D341Med (cell line): ENCODE data around the gene ME2.
"Not testable (repeated sequence)": the region's sequence is repeated elsewhere in the genome, so short reads cannot be mapped to it uniquely, and the experiment has no call there.

Source experiments
- DNase-seq: peaks from one replicate; pipeline ENCODE4 v3.0.0; 2012; ENCODE audit warnings: low spot score

ME2 gene

DNA sequence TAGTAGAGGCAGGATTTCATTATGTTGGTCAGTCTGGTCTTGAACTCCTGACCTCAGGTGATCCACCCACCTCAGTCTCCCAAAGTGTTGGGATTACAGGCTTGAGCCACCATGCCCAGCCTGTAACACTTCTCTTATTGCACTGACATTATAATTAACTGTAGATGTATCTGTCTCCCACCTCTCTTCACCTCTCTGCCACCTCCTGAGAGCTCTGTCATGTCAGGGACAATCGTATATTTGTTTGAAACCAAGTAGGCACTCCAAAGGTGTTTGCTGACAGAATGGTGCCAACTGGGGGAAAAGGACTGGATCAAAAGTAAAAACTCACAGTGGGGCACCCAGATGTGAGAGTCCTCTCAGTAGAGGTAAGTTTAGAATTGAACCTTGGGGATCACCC lies 17.3 kb upstream of the ME2 start:
- no peak for DNase-seq

DNA sequence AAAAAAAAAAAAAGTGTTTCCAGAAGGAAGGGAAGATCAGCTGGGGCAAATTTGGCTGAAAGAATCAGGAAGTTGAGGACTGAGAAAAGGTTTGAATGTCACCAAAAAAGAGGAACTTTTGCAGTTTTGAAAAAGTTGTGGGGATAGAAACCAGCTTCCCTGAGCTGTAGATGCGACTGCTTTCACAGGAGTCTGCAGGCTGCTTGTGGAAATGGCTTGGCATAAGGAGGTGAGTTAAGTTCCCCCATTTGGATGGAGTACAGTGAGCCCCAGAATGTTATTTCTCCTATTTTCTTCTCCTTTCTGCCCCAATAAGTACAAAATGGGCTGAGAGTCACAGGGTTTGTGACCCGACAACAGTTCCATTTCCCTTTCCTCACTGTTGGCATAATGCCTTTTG lies 16.5 kb upstream of the ME2 start:
- no peak for DNase-seq

DNA sequence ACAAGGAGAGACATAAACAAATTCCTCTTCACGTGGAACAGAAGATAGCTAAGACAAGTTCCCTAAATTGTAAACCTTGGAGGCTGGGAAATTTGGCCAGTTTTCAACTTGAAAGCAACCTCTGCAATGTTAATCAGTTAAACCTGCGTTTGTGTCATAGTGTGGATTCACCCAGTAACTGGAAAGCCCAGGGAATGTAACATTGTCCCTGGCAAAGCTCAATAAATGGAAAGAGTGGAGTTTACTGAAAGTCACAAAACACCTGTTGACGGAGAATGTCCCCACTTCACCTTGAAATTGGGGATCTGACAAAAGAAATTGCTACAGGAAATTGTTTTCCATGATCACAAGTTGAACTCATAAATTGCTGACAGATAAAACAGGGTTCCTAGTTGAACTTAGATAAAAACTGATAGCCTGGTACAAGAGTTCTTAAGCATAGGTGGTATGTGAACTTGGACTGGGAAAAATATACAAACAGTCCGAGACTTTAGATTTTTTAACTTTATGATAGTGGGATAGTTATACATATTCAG lies 15.0 kb upstream of the ME2 start:
- DNase-seq = no peak

DNA sequence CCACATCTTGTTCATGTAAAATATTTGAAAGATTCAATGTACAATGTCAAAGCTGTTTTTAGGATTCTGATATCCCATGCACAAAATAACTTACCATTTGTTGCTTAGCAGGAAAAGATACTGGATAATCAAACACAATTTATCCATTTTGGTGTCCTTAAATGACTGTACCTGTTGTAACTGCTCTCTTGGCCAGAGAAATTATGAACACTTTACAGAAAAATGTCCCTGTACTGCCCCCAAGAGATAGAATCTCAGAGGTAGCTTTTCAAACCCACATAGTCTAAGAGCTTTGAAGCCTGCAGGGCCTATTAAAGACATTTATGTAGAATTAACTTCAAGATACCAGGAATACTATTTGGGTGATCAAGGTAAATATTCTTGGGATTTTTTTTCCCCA lies 12.2 kb upstream of the ME2 start:
- no peak for DNase-seq

DNA sequence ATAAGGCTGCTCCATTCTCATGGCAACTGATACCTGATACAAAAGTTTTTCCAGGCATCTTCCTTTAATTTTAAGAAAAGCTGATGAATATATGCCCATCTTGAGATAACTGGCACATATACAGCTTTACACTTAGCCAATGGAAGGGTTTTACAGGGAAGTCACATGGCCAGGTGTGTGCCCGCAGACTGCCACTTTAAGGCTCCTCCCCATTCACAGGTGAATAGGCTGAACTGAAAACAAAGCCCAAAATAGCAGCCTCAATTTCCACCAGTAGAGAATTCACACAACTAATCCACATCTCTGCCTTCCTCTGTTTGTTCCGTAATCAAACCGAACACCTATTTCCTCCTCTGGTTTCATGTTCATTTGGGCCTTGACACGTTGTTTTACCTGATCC lies 9.8 kb upstream of the ME2 start:
- no peak for DNase-seq

DNA sequence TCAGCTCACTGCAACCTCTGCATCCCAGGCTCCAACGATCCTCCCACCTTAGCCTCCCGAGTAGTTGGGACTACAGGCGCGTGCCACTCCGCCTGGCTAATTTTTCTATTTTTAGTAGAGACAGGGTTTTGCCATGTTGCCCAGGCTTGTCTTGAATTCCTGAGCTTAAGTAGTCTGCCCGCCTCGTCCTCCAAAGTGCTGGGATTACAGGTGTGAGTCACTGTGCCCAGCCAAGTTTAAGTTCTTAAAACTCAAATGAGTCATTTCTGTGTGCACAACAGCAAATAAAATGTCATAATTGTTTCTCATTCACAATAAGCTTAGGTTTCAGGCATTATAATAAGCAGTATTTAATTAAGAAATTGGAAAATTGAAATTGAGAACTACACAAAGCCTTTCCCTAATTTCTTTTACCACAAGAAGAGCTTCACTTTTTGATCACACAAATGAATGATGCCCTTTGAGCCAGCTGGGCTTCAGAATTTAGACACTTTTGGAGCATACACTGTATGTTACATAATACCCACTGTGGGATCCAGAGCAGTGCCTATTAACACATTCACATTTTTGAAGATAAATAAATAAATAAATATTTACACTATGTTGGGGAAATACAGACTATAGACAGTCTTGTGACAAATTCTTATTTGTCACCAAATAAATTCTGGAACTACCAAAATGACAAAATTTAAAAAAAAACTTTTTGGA lies 8.6 kb upstream of the ME2 start:
- no peak for DNase-seq

DNA sequence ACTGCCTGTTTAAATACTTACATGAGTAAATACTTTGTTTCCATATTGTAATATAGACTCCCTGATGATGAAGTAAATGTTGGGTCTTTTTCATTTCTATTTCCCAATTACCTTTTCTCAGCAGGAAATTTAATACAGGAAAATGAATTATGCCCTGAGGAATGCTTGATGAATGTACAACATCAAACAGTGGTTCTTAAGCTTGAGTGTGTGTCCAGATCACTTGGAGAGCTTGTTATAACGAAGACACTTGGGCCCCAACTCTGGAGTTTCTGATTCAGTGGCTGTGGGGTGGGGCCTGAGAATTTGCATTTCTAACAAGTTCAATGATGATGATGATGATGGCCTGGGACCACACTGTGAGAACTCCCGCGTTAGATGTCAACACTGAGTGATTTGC lies 7.1 kb upstream of the ME2 start:
- no peak for DNase-seq

DNA sequence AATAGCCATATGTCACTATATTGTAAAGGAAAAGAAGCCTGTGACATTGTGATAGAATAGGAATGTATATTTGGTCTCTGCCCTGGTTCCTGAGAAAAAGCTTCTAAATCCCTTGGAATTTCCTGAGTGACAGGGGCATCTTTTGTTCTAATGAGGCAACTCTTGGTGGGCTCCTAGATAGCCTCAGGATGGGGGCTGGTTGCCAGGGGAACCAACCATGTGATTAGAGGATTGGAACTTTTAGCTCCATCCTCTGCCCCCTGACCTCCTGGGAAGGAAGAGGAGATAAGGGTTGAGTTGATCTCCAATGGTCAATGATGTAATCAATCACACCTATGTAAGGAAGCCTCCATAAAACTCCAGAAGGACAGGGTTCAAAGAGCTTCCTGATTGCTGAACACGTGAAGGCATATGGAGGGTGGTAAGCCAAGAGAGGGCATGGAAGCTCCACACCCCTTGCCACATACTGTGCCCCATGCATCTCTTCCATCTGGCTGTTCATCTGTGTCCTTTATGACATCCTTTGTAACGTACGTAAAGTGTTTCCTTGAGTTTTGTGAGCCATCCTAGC lies 2.9 kb upstream of the ME2 start:
- DNase-seq = no peak

DNA sequence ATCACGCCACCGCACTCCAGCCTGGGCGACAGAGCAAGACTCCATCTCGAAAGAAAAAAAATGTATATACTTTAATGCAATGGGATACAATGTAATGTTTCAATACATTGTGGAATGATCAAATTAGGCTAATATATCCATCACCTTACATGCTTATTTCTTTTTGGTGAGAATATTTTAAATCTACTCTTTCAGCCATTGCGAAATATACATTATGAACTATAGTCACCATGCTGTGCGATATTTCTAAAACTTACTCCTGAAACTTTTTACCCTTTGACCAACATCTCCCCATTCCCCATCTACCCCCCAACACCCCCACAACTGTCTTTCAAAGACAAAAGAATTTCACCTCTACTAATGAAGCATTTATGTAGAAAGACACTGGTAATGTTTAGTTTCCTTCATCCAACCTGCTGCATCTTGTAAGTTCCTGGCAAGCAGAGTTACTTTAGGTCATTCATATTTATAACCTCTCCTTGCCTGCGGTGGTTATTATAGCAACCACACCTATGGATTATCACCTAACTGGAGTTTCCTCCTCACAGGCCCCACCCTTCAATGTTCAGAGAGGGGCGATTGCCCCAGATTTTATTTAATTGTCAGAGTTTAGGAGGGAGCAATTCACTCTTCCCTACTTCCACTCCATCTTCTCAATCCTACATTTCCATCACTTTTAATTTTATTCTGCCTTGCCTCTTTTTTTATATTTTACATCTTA lies 1.2 kb upstream of the ME2 start:
- no peak for DNase-seq

DNA sequence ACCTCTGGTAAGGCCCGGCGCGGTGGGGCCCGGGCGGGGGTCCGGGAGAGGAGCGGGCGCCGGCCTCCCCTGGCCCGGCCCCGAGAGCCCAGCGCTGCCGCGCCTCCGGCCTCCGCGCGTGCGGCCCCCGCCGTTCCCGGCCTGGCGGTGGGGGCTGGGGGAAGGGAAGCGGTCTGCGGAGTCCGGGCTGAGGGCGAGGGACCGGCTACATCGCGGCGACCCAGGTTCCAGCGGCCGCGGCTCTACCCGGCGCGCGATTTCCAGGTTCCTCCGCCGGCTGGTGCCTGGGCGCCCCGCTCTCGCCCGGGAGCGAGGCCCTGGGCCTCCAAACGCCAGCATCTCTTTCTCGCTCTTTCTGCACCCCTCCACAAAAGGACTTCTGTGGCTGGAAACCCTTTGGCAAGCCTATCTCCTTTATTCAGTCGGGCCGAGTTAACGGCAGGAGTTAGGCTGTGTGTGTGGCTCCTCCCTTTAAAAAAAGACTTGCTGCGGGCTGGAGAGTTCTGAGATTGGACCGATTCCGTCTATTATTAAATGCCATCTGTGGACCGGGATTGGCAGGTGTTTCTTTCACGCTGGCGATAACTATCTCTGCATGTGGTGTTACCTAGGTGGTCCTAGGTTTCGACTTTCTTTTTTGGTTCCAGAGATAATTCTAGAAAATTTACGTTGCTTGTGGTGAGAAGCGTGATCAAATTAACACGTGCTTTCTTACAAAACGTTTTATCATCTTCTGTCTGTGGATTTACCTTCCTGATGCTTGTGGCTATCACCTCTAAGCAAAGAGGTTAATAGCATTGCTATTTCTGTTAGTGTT lies 592 bp downstream of the ME2 start:
- DNase-seq = no peak

DNA sequence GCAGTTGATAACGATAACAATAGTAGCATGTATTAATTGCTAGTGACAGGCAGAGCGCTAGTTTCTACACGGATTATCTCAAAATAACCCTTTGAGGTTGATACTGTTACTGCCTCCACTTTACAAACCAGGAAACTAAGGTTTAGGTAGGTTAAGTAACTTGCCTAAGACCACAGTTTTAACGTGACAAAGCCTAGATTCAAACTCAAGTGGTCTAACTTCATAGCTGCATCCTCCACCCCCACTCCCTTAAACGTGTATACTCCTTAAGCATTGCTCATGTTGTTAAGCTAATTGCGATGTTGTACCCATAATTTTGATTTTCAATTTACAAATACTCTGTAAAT lies 1.2 kb downstream of the ME2 start:
- DNase-seq = no peak

DNA sequence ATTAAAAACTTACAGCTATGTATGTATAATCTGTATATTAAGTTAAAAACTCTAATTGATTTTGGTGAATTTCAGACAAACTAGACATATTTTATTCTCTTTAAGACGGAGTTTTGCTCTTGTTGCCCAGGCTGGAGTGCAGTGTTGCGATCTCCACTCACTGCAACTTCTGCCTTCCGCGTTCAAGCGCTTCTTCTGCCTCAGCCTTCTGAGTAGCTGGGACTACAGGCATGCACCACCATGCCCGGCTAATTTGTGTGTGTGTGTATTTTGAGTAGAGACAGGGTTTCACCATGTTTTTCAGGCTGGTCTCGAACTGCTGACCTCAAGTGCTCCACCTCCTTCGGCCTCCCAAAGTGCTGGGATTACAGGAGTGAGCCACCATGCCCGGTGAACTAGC lies 2.0 kb downstream of the ME2 start:
- not testable (repeated sequence) for DNase-seq

DNA sequence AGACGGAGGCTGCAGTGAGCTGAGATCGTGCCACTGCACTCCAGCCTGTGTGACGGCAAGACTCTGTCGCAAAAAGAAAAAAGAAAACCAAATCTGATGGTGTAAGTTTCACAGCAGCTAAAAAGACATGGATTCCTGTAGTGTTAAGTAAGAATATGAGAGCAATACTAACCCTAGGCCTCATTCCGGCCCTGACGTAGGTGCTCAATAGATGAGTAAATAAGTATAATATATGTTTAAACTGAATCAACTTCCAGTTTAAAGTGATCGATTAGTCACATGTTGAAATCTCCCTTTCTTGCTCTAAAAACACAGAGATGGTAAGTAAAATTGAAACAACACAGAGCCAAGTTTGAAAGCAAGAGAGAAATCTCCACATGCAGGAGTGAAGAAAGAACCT lies 8.0 kb downstream of the ME2 start:
- DNase-seq = no peak

DNA sequence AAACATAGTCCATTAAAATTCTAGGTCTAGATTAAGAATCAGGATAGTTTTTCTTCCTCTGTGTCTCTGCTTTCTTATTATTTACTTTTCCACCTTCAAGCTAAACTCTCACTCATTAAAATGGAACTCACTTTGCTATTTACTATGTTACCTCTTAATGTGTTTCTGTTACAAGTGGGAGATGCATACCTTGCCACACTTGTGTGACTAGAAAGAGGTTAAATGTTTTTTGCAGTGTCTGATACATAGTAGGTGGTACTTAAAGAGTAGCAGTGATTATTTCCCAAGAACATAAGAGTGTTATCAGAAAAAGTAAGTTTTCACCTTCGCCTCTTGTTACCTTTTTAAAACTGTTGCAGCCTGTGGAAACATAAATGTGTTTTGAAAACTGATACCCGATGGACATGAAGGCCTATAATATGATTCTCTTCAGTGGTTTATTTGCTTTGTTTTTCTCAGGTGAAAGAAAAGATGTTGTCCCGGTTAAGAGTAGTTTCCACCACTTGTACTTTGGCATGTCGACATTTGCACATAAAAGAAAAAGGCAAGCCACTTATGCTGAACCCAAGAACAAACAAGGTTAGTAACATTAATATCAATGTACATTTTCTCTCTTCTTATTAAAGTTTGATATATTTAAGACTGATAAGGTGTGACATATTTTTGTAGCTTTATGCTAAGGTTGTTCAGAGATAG lies 16.6 kb downstream of the ME2 start:
- no peak for DNase-seq

DNA sequence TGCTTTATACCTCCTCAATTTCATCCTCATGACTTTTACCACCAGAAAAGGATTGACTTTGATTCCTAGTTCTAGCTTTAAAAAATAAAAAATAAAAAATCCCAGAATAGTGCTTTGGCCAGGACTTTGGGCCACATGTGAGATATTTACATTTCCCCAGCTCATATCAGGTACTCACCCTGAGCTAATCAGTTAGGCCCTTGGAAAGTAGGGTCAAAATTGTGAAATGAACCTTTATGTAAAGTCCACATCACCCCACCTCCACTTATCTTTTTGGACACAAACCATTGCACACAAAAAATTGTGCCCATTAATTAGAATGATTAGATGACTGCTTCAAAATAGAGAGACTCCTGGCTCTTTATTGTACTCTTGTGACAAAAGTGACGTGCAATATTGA lies 17.2 kb downstream of the ME2 start:
- DNase-seq = no peak

DNA sequence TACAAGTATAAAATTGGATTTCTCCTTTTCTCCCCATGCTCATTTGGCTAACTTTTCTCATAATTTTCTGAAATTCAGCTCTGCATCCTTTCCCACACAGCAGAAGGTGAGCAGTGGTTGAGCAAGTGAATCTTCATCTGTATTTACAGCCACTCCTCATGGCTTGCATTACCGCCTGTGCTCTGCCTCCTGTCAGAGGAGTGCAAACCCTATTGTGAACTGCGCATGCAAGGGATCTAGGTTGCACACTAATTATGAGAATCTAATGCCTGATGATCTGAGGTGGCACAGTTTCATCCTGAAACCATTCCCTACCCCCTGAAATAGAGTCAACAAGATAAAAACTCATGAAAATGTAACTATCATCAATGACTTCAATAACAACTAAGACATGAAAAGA lies 20.0 kb downstream of the ME2 start:
- no peak for DNase-seq

DNA sequence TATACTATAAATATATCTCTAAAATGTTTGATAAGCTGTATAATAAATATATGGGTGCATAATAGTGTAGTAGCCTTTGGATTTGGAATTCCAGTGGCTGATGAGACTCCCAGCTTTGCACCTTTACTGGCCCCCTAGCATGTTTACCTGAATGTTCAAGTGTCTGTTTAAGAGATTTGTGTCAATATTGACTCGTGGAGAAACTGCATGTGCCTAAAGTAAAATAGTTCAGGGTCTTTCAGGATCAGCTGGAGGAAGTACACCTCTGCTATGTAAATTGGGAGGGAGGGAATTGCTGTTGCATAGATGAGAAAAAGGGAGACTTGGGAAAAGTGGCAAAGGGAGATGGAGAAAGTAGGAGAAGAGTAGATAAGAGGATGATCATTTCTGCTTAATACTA lies 23.9 kb downstream of the ME2 start:
- DNase-seq = no peak

DNA sequence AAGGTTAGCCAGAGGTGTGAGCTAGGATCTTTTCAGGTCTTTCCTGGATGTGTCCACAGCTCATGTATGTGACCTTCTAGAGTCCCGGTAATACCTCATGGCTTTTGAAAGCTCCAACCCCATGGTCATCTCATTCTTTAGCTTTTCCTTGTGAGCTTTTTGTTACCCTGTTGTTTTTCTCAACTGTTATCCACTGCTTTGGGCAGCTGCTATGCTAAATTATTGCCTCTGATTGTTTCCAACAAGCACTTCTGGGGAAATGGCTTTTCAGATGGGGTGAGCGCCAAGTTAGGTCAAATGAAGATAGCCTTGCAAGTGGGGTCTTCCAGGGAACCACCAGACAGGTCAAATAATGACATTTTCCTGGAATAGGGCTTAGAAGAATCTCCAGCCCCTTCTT lies 27.9 kb downstream of the ME2 start:
- DNase-seq = no peak

DNA sequence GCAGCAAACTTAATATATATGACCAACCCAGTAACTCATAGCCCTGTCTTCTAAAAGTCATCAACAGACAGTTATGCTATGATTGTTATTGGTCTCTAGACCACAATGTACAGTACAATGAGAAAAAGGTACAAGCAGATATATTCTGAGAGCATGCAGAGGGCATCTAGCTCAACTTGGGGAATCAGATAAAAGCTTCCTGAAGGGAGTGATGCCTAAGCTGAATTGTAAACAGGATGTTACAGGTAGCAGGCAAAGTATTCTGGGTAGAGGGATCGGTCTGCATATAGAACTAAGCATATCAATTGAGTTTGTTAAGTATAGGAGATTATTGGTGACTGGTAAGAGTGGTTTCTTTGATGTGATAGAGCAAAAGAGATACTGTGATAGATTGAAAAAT lies 30.3 kb downstream of the ME2 start:
- DNase-seq = no peak

DNA sequence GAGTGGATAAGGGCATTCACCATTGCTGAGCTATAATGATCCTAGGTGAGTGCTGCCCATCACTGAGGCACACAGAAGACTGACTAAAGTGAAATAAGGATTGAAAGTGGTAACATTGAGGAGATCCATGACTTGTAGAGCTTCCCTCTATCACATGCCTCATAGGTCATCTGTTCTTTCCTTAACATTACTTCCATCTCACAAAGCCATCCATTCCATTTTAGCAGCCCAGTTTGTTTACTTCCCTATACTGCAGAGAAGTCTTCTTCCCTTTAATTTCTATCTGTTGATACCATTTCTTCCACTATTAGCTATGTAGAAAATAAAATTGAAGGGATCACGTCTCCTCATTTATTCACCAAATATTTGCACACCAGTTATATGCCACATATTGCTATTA lies 32.1 kb downstream of the ME2 start:
- DNase-seq = no peak

DNA sequence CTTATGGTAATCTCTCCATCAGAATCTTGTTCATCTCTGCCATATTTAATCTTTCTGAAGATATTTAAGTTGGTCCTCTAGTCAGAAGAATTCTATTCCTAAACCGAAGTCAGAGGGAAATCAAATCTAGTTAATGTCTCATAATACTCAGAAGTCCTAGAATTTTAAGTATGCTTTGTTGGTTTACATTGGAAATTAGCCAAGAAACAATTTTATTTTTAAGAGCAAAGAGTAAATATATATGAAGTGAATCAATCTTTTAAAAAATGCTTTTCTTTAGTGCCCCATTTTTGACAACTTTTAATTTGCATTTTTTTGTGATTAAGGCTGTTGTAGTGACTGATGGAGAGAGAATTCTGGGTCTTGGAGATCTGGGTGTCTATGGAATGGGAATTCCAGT lies 38.1 kb downstream of the ME2 start:
- DNase-seq = no peak

DNA sequence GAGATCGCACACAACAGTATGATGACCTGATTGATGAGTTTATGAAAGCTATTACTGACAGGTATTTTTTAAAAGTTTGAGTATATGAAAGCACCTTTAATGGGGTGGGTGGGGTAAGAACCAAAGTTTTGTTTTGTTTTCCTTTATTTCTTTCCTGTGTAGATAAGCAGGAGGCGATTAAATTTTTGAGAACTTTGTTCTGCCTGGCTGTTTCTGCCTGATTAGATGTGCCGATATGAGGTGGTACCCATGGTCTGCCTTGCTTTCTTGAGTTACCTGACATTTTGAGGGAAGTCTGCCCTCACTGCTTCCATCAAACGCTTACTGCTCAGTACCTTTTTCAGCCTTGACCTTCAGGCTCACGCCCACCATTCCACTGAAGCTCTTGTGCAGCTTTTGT lies 39.2 kb downstream of the ME2 start:
- no peak for DNase-seq
